GM18861 (cell line): ENCODE measurements around the gene RAD51B.
A peak's percentile ranks its signal among the peaks of the same experiment; 100 is the strongest.
"Not testable (repeated sequence)": the region's sequence is repeated elsewhere in the genome, so short reads cannot be mapped to it uniquely, and the experiment has no call there.

Experiments used
- ATAC-seq: cut with Tn5 transposase; IDR thresholded peaks from one replicate; pipeline ENCODE4 v1.9.1; 2021; ENCODE audit not compliant: unreplicated experiment

RAD51B gene

DNA sequence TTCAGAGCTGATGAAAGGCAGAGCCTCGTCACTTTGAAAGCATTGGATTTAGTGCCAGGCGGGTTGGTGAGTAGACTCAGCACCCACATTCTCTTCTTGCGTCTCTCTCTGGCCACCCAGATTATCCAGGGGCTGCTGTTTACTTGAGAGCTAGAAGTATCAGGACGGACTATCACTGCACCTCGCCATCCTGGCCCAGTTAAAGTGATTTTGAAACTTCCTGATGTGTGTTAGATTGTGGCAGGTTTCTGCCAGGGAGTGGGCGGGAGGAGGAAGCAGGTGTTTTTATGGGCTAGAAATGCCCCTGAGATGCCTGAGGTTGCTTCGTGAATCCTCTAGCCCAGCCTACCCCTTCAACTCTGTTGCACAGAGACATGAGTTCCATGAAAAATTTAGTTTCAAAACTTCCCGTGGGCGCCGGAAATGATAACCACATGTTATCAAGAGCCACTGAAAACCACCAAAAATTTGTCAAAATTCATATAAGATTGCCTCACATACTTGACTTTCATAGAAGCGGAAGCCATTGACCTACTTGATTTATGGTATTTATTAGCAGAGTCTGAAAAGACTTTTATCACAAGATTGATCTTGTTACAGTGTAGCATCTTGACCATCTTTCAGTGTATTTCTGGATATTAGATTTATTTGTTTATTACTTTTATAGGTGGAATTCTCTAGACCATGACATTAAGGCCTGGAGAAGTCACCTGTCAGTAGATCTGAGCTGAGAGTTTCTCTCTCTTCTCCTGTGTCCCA lies 466.0 kb downstream of the RAD51B start:
- ATAC-seq: no peak

DNA sequence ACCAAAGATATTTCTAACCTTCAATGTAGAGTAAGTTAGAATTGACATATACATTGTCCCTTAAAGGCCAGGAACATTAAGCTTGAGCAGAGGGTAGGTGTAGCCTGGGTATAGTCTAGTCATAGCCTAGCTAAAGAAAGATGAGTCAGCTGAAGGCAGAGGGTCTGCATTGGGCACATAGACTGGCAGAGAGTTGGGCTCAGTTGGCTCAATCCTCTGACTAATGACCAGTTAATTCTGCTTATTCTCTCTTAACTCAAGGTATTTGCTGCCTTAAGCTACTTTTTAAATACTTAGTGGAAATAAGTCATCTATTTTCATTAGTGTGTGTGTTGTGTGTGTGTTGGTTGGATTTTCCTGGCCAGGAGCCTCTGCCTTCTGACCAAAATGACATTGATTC lies 467.1 kb downstream of the RAD51B start:
- no peak for ATAC-seq

DNA sequence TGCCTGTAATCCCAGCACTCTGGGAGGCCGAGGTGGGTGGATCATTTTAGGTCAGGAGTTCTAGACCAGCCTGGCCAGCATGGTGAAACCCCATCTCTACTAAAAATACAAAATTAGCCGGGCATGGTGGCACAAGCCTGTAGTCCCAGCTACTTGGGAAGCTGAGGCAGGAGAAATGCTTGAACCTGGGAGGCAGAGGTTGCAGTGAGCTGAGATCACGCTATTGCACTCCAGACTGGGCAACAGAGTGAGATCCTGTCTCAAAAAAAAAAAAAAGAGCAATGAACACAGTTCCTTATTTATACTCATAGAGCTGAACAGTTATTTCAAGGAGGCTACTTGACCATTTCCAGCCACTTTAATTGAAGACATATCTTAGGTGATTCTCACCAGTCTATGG lies 469.9 kb downstream of the RAD51B start:
- ATAC-seq: not testable (repeated sequence)

GRCh38 chr14:68291820-68292219 lies 472.2 kb downstream of the RAD51B start:
- no peak for ATAC-seq

- ATAC-seq: no peak
These were observed 473.0 kb downstream of the RAD51B start for GRCh38 chr14:68292441-68293215.

- no peak for ATAC-seq
These were observed 473.8 kb downstream of the RAD51B start for GRCh38 chr14:68293404-68293803.

DNA sequence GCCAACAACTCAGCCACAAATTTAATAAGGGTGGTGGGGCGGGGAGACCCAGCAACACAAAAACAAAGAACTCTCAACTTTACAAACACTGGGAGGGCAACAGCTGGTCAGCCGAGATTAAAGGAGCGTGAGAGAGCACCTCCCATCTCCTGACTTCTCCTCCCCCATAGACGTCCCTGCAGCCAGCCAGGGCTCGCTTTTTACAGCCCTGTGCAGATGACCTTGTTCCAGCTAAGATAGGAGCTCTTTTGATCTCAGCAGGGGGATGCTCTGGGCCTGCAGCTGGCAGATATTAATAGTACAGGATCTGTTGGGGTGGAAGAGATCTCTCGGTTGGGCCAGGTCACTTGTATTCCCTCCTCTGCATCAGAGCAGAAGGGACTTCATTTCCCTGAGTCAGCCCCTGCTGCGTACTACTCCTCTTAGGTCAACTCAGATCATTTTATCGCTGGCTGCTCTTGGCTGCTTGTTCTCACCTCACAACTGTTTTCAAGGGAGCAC lies 475.8 kb downstream of the RAD51B start:
- no peak for ATAC-seq

GRCh38 chr14:68297039-68297438 lies 477.5 kb downstream of the RAD51B start:
- no peak for ATAC-seq

DNA sequence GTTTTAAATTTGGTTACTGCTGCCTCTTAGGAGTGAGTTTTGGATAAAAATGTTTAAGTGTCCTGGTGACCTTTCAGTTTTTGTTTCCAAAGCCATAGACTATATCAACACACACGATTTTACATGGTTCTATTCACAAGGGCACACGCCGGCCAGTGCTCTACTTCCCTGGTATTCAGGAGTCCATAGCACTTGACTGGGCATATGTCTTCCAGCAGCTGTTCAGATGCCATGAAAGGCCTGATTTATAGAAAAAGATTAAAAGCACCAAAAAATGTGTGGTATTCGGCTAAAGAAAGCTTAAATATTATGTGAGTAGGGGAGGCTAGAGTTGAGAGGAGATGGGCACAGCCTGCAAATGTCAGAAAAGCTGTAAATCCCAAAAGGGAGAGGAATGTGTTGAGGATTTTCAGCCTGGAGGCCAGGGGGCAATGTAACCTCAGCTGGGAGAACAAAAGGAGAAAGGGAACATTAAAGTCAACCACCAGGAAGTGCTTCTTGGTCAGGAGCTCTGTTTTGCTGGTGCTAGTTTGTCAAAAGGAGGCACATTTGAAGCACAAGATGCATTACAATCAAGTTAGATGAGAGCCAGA lies 478.4 kb downstream of the RAD51B start:
- ATAC-seq: no peak

DNA sequence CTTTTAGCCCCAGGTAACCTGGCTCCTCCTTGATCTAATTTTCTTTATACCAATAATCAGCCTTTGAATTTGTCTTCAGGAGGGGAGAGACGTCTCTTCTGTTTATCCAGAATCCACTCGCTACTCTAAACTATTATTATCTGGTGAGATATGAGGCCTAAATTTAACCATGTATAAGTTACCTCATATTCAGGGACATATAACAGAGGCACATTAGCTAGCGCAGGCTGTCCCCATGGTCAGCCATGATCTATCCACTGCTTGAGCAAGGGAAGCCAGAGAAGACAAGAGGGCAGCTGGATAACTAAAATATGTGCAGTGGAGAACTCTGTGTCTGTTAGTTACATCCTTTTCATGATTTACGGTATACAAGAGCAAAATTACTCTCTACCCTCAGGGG lies 481.0 kb downstream of the RAD51B start:
- no peak for ATAC-seq

GRCh38 chr14:68301219-68301618 lies 481.6 kb downstream of the RAD51B start:
- ATAC-seq: no peak

GRCh38 chr14:68302938-68303337 lies 483.4 kb downstream of the RAD51B start:
- not testable (repeated sequence) for ATAC-seq

GRCh38 chr14:68305738-68306137 lies 486.2 kb downstream of the RAD51B start:
- ATAC-seq: peak; percentile 20

DNA sequence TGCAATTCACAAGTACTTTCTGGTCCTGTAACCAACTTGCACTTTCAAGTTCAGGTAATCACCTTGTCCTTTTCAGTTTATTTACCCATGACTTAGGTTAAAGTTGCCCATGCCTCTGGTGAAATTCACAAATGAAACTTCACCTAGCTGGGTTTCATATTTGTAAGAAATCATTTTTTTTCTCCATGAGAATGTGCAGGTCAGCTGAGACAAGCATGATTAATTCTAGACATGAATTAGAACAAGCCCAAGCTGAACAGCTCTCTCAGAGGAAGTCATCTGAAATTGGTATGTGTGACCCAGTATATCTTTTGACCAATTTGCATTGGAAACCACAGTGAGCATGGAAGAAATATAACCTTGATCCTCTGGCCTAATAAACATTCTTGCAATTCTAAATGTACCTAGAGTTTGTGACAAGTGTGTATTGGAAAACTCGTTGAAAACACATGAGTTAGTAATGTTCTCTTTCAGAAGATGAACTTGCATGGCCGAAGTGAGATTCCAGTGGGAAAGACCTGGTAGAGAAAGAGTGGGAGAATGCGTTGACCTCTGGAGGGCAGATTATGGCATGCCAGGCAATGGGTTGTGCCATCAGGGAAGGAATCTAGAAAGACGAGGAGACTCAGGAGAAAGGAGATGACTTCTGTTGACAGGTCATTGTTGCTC lies 486.8 kb downstream of the RAD51B start:
- peak; percentile 66 for ATAC-seq

GRCh38 chr14:68306934-68307789 lies 487.6 kb downstream of the RAD51B start:
- ATAC-seq: no peak

GRCh38 chr14:68307790-68308168 lies 488.2 kb downstream of the RAD51B start:
- no peak for ATAC-seq

GRCh38 chr14:68308726-68309520 lies 489.3 kb downstream of the RAD51B start:
- ATAC-seq: no peak

GRCh38 chr14:68309616-68310015 lies 490.0 kb downstream of the RAD51B start:
- ATAC-seq: no peak

DNA sequence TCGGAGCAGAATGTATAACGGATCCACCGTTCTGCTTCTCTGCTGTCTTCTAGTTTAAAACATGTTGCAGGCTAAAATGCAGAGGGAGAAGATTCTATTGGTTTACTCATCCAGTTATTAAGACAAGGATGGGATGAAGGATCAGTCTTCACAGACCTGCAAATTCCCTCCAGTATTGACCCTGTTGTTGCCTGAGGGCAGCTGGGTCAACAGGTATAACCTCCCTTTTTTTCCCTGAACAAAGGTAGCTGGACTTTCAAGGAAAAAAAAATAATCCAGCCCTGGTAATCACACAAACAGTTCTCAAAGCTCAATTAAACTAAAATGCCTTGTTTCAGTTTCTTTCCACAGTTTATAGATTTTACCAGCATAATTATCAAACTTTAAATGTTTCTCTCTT lies 492.7 kb downstream of the RAD51B start:
- ATAC-seq: no peak
